HG03575 (cell line): ENCODE data around the gene SH3RF1.
"Not testable (repeated sequence)": the region's sequence is repeated elsewhere in the genome, so short reads cannot be mapped to it uniquely, and the experiment has no call there.

Source experiments
- ATAC-seq: cut with Tn5 transposase; IDR thresholded peaks from one replicate; pipeline ENCODE4 v1.9.1; 2021; ENCODE audit not compliant: unreplicated experiment, insufficient number of reproducible peaks, low FRiP score; ENCODE audit errors: extremely low read depth

SH3RF1 gene

DNA sequence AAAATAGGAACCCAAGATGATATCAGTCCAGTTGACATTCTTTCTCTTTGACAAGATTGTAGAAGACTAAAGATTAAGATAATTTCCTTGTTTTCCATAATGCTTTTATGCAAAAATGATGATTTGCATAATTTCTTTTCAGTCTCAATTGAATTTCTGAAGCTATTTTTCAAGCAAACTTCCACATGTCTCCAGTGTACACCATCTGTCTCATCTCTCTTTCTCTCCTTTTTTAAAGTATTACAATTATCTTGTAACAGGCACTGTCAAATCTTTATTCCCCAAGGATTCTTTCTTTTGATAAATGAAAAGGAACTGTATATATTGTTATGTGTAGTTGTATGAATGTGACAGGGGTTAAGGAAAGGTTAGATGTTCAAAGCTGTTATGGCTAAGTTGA is 7.9 kb upstream of the SH3RF1 start:
- no peak for ATAC-seq

DNA sequence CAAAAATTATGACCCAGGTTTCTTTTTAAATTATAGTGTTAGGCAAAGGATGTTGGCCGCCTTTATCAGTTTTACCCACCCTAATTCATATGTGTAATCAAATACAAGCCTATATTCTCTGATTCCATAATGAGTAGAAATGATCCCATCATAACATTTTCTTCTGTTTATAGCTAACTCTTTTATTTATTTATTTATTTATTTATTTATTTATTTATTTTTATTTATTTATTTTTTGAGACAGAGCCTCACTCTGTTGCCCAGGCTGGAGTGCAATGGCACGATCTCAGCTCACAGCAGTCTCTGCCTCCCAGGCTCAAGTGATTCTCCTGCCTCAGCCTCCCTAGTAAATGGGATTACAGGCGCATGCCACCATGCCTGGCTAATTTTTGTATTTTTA is 7.1 kb upstream of the SH3RF1 start:
- not testable (repeated sequence) for ATAC-seq

DNA sequence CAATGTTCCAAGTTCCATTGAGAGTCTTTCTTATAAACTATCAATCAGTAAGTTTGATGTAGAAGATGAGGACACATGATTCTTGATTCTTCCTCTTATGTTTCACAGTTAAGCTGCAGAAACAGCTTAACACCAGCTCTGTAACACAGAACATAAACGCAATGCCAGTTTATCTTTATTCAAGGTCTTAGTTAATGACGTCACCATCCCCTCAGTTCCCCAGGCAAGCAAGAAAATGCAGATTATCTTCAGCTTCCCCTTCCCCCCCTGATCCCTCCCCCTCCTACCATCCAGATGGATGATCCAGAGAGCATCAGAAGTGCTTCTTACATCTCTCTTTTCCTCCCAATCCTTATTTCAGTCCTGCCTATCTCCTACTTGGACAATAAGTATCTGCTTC is 4.4 kb upstream of the SH3RF1 start:
- ATAC-seq = no peak

DNA sequence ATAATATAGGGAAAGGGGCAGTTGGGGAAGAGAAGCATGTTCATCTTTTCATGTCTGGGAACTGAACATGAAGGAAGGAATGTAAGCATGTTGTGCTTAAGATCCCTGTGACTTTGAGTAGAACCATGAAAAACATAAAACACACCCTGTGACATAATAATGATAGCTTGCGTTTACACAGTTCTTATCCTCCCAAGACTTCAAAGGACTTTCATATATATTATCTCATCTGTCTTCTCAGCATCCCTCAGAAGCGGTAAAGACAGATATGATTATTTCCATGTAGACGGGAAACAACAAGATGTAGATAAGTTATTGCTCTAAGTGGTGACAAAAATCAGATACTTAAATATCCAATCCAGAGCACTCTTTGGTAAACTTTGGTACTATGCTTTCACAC is 3.3 kb upstream of the SH3RF1 start:
- no peak for ATAC-seq

DNA sequence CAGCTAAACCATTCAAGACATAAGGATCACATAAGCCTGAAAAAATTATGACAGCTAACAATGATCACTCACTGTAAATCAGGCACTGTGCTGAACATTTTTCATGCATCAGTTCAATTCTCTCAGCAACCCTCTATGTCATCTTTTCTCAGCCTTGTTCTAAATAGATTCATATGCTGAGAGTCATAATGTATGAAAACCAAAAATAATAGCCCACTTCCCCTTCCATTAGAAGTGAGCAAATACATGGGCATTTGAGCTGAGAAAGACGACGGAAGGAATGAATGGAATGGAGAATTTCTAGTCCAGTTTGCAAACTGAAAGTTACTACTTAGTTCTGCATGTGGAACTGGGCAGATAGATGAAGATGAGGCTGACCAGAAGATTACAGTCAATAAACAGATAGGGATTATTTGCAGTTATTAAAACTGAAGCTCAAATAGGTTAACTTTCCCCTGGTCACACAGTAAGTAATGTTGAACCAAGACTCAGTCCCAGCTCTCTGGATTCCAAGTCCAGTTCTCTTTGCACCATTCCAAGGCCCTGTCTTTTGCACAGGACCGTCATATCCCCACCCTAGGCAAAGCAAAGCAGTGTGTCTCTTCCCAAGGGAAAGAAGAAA is 1.6 kb upstream of the SH3RF1 start:
- peak; percentile 32 for ATAC-seq

DNA sequence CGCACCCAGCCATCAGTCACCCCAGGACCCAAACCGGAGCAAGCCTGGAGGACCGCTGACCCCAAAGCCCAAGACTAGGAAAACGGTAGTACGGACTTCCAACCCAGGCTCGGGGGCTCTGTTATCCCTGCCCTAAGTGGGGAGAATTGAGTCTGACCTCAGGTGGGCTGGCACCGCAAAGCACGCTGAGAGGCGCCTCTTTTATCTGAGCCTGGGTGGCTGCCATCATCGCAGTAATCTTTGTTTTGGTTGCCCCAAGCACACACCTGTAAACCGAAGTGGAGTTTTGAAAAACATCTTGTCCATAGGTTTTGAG is 894 bp upstream of the SH3RF1 start:
- ATAC-seq = no peak

DNA sequence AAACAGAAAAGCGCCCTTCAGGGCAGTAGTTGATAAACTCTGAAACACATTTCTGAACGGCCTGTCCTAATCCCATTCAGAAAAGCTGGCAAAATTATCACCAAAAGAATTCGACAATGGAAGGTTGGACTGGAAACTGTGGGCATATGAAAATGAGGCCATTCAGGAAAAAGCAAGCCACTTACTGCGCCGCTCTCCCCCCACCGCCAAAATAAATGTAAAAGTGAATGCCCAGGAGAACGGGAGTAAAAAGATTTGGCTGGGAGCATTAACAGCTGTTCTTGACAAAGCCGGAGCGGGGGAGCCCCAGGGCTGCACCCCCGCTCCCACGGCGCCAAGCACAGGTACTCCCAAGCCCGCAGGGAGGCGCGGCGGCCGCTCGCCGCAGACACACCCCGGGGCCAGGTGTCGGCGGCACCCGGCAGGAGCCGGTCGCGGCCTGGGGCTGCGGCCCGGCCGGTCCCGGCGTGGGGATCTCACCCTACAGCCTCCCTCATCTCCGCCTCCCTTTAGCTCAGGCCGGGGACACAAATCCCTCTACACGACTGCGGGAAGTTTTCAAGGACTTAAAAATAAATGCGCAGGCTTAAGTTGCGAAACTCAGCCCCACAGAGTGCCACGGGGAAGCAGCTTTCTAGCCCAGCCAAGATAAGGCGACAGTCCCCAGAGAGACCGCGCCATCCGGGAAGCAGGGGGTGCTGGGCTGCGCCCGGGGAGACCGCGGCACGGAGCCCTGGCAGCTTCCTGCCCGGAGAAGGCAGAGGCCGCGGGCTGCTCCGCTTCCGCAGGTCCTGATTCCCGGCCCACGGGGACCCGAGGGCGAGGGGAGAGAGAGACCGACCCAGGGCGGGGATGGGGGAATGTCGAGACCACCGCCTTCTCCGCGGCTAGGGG is 593 bp downstream of the SH3RF1 start:
- ATAC-seq = no peak

DNA sequence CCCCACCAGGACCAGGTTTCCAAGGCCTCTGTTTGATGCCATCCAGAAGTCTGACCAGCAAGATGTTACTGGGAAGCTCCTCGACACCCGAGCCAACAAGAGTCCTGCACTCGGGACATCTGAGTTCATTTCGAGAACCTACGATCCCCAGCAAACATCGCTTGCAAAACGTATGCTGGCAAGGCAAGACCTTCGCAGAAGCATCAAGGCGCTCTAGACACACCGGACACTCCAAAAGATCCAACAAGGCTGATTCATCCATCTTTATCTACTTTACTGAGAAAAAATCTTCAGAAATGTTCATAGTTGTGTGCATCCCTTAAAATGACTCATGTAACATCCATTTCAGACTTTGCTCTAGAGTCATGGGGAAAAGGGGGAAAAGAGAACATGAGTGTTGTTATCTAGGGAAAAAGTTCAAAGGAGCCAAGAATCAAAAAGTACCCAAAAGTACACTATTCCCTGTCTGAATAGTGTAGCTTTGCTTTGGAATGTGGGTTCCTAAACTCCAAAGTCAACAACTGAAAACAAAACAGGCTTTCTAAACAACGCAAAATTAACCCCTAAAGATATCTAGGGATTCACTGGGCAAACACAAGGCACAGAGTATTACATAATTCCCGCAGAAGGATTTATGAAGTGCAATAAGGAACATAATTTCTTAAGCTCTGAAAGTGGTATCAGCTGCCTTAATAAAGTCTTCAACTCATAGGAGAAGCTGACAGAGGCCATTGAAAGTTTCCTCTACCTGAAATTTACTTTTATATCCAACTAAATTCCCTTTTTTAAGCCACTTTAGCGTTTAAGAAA is 1.6 kb downstream of the SH3RF1 start:
- ATAC-seq = no peak

DNA sequence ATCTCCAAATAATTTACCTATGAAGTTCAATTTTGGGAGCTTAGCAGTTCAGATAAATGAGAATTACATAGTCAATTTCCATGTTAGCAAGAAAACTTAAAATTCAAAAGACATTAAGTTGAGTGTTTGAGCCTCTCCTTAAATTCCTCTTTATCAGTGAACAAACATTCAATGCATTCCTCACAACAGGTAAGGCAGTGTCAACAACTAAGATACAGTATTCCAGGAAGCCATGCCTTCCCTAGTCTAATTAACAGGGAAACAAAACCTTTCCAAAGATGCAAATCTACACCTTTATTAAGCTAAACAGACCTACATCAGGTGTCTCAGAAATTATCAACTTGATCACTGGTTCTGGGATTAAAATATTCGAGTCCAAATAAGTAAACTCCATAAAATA is 3.7 kb downstream of the SH3RF1 start:
- no peak for ATAC-seq

DNA sequence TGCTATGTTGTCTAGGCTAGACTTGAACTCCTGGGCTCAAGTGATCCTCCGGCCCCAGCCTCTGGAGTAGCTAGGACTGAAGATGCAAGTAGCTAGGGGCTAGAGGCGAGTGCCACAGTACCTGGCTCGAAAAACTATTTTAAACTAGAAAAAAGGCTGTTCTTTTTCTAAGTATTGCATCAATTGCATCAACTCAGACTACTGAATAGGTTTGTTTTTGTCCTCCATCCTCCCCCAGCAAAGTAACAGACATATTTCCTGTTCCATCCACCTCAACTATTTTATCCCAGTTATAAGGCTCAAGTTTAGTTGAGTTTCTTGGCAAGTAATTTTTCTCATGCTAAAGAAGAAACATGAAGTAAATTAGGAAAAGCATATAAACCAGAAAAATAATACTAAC is 4.1 kb downstream of the SH3RF1 start:
- no peak for ATAC-seq

DNA sequence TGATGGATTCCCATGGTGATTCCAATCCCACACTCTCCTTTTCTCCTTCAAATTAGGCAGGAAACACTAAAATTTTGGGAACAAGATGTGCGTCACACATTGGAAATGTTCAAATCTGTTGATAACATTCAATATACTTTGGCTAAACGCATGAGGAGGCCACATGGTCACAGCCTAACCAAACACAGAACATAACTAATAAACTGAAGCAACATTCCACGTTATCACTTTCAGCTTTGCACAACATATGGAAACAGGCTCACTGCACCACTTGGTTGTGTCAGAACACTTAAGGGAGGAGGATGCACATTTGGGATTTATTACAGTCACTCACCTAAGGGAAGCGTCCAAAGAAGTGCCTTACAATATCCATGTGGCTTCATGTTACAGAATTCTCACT is 4.7 kb downstream of the SH3RF1 start:
- ATAC-seq = no peak

DNA sequence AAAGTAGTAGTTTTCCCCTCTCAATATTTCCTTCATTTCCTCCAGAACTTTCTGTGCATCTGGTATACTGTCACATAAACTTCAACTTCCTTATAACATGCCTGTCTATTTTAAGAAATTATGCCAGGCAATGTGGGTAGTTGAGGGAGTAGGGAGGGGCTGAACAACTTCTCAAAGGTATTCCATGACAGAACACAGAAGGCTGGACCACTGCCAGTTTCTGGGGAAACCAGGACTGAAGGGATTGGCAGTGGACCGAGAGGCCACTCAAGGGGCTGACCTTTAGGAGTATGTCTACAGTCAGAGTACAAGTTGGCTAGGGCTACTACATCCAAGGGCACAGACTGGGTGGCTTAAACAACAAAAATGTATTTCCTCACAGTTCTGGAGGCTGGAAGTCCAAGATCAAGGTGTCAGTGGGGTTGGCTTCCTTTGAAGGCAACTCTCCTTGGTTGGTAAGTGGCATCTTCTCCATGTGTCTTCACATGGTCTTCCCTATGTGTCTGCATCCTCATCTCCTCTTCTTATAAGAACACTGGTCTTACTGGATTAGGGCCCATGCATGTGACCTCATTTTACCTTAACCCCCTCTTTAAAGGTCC is 6.9 kb downstream of the SH3RF1 start:
- ATAC-seq = no peak

DNA sequence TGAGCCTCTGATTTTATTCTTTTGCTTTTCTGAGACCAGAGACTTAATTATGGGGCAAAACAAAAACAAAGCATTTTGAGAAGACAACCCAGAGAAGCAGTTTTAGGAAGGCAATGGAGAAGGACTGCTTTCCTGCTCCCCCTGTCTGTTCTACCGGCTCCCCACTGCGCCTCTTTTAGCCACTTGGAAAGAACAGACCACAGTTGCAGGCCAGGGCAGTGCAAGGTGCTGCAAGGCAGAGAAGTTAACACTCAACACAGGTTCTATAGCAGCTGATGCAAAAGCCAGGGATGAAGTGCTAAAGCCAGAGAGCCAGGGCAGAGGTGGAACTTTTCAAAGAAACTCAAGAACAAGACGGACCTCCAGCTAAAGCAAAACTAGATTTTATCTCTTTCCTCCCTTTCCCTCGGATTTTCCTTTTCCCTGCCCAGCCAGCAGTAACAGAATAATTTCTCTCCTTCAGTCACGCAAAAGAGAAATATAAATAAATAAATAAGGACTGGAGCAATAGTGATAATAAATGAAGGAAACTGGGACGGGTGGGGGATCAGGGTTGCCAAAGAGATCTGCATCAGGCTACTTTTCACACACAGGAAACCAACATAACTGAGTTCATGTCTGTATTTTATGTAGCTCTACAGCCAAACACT is 10.4 kb downstream of the SH3RF1 start:
- no peak for ATAC-seq

DNA sequence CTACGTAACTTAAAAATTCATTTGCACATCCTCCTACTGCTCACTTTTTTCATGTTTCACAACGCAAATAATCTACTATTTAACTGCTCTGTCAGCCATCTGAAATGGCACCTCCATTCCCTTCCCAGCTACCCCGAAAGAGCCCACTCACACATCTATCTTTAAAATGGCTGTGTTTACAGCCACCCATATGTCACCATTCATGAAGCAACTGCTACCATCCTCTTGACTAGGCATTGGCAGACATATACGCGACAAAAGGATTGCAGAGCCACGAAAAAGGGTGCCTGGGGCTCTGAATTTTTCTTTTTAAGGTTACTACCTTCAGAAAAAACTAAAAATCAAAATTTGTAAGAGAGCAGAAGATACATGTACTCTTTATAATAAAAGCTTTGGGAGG is 11.5 kb downstream of the SH3RF1 start:
- no peak for ATAC-seq

DNA sequence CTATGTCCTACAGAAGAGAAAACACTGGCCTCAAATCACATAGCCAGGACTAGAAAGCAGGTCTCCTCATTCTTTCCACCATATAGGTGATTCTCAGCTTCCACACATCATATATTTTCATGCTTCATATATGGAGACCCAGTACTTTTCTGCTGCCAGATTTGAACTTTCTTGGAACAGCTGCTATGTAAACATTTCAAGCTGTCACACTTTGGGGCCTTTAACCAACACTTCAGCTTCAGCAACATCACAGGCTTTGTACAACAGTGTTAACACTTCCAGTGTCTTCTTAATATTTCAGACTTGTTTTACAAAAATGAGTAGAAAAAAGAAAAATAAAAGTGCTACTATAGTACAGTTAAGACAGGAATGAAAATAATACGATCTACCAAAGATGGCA is 12.6 kb downstream of the SH3RF1 start:
- no peak for ATAC-seq

DNA sequence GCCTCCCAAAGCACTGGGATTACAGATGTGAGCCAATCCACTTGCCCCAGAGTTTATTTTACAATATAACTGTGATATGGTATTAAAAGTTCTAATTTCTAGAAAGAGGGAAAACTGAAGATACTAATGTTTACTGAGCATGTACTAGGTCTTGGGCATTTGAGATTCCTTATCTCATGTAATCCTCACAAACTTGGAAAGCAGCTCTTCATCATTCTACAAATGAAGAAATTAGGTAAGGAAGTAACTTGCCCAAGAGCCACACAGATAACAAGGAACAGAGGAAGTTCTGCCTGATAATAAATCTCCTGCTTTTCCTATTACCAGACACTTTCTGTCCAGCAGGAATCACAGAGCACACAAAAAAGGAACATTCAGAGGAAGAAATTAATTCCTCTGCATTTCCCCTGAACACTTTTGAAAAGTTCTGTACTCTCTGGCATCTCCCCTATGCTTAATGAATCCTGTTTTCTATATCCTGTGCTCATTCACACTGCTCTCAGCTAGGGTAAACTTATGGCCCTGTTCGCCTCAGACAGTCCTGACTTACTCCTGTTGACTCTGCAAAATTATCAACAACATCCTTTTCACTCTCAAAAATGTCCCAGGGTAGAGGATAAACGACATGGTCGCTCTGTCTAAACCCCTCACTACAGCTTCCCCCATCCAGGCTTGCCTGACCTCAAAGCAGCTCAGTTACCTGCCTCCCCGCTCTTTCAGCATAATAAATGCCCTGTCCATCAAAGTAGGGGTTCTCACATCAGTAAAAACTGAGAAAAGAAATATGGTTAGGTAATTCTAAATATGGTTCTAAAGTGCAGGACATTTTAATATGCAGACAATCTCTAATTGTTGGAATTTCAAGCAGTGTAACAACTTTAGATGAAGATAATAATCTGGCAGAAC is 13.6 kb downstream of the SH3RF1 start:
- ATAC-seq = no peak

DNA sequence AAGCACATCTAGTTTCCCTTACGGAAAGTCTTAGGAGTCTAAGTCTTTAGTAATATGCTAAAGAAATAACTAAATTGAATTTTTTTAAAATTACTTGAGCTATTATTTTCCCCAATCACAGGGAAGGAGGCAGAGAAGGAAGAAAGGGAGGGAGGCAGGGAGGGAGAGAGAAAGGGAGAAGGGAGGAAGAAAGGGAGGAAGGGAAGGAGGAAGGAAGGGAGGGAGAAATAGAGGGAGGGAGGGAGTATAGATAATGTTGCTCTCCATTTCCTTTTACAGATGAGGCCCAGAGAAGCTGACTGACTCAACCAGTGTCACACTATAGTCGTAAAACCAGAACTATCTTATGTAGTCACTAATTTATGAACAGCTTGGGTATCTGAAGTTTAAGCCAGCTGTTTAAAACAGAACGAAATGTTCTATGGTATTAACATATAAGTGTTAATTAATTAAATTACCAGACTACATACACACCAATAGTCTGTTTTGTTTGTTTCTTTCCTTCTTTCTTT is 14.6 kb downstream of the SH3RF1 start:
- ATAC-seq = no peak

DNA sequence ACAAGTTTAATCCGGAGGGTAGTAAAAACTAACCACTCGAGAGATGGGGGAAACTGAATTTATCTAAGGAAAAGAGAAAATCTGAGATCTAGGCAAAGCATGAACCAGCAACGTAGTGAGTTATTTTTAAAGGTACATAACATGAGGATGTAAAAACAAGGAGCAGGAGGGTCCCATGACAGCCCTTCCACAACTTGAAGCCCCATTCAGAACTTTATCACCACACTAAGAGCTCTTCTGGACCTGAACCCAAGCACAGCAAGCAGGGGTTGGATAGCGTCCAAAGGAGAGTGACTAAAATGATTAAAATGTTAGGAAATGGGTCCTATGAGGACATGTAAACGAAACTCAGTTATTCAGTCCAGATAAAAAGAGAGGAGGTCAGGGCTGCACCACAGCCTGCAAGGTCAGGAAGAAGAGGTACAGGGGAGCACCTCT is 16.2 kb downstream of the SH3RF1 start:
- ATAC-seq = no peak
